Measurements from ENCODE around the gene SMARCD3.

The SMARCD3 gene

DNA sequence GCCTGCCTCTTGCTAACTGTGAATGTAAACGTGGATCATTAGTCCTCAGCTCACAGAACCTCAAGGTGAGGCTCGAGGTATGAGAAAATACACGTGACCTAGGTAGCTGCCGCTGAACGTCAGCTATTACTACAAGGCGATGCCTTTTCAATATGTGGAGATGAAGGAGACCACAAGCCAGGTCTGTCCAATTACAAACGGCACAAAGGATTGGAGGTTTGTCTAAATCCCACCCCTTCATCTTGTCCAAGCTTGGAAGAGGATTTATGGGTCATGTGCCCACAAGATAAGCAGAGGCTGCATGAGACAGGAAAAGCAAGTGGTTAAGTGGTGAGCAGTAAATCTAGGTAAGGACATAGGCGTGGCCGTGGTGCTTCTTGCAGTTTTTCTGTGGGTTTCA lies 41.6 kb downstream of the SMARCD3 start:
- no peak for DNase-seq

DNA sequence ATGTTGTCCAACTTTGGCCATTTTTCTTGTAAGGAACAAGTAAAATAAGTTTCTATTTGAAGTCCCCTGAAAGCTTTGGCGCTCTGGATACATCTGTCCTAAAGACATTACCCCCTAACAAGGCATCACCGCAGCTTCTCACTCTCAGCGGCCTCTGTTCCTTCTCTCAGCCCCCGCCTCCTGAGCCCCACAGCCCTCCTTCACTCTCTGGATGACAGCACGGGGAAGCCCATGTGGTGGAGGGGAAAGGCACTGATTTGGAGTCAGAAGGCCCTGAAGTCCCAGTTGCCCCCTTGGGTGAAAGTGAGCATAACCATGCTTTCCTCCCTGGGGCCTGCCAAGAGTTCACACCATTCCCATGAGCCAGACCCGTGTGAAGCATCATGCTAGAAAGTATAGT lies 42.8 kb downstream of the SMARCD3 start:
- DNase-seq, result no peak

DNA sequence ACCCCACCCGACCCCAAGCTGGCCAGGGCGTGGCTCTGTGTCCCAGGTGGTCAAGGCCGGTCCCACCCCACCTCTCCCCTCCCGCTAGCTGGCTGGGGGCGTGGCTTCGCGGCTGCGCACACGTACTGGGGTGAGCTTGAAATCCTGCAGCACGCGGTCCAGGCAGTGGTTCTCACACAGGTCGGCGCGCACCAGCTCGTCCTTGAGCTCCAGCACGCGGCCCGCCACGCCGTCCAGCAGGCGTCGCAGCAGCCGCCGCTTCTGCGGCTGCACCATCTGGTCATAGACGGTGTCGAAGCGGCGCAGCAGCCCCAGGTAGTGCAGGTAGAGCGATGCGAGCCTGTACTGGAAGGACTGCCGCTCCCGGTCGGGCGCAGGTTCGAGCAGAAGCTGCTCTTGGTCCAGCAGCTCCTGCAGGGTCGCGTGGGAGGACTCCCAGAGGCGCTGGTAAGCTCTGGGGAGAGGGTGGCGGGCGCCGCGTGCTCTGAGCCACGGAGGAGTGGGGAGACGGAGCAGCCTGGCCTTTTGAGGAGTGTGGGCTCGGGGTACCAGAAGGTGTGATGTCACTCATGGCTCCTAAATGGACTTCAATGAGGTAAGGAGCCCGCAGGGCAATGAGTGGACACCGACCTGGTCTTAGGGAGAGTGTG lies 44.0 kb downstream of the SMARCD3 start:
- no peak for DNase-seq

DNA sequence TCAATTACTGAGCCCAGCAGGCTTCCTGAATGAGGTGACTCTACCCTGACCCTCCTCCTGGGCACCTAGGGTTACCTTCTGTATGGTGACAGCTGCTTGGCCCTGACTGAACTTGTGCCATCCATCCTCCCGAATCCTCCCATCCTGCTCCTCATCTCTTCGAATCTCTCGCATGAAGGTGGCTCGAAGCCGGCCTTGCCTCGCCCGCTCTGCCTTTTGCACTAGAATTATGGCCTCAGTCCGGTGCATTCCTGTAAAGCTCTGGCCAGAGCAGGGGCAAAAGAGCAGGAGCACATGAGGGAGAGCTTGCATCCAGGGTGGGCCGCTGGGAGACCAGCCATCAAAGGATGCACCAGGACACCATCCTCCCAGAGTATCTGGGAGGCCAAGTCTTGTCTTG lies 45.7 kb downstream of the SMARCD3 start:
- DNase-seq, result no peak

DNA sequence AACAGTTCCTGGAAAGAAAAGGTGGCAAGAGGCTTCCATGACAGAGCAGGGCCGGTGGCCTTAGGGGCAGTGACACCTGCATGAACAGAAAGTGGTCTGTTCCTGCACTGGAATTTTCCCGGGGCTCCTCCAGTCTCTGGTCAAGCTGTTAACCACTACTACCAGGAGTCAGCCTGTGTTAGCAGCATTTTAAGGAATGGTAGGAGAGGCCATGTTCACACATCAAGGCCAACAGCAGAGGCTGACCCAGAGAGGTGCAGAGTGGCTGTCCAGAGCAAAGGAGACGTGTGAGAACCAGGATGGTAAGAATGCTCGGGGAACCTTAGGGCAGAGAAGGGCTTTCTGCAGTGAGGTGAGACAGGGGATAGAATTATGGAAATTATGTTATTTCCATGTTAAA lies 46.7 kb downstream of the SMARCD3 start:
- DNase-seq, result no peak

DNA sequence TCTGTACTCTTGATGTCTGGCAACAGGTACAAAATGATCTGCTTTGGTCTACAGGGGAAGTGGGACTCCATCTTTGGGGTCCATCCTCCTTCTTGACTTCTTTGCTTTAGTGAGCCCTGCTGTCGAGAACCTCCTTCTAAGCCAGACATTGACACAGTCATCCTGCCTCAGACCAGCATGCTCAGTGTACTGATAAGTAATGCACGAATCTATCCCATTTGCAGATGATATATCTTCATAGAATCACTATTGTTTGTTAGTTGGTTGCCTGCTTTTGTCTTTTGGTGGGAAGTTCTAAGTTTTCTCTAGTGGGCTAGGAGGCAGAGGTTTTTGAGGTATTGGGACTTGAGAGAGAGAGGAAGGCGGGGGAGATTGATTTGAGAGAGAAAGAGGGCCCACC lies 47.1 kb downstream of the SMARCD3 start:
- no peak for DNase-seq

DNA sequence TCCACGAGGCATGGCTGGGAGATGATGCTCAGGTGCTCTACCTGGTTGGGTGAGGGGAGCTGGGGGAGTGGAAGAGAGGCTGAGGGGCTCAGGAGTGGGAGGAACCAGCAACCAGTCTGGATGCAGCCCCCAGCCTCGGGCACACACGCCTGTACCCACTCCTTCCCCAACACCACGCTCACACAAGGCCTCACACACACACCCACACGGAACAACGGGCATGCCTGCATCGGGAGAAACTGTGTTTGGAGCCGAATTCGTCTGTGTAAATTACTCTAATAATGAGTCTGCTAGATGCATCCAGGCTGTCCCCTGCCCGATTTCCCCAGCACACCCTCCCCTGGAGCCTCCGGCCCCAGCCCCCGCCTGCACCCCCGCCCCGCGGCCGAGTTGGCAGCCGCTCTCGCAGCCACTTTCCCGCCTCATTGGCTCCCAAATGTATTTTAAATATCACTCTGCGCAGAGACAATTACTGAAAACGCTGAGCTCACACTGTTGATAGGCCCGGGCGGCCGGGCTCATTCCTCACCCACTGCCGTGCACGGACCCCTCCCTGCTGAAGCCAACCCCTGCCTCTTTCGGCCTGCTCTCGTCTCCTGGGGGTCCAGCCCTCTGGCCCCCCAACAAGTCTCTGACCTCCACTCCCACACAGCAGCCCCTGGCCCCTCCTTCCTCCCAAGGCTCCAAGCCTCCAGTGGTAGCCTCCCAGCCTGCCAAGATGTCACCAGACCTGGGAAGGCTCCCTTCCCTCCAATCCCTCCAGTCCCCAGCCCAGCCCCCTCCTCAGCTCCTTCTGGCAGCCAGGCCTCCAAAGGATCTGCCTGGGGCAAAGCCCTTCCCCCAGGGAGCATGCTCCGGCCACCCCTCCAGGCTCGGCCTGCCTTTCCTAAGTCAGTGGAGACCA lies 49.3 kb downstream of the SMARCD3 start:
- DNase-seq, result no peak

DNA sequence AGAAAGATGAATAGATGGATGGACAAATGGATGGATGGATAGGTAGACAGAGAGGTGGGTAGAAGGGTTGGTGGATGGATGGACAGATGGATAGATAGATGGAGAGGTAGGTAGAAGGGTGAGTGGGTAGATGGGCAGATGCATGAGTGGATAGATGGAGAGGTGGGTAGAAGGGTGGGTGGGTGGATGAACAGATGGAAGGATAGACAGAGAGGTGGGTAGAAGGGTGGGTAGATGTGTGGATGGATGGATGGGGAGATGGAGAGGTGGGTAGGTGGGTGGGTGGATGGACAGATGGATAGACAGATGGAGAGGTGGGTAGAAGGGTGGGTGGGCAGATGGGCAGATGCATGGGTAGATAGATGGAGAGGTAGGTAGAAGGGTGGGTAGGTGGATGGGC lies 50.6 kb downstream of the SMARCD3 start:
- DNase-seq, result no peak

DNA sequence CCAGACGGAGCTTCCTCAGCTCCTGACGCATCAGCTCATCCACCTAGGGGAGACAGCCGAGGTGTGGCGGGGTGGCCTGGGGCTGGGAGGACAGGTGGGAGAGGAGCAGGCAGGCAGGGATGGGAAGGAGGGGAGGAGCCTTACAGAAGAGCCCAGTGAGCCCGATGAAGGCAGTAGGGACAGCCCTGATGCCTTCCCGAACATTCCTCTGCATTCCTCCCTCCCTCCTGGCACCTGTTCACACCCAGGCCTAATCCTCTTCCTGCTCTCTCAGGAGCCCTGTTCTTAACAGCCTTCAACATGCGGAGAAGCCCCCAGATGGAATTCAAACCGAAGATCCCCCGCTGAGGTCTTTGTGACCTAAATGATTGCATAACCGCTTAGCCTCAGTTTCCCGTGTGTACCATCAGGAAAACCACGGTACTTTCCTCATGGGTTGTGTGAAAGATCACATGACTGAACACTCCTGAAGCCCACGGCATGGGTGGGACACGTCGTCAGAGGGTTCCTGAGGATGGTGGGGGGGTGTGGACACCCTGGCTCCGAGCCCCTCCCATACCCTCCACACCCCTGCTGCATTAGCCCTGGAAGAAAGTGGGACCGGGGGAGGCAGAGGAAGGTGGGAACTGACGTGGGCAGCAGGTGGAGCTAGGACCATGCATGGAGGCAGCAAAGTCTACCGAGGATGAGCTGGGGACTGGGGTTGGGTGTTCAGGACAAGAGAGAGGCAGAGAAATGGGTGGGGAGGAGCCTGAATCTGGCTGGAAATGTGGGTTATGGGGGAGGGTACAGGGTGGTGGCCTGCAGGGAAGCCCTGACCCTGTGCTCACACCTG lies 52.7 kb downstream of the SMARCD3 start:
- DNase-seq, result no peak

DNA sequence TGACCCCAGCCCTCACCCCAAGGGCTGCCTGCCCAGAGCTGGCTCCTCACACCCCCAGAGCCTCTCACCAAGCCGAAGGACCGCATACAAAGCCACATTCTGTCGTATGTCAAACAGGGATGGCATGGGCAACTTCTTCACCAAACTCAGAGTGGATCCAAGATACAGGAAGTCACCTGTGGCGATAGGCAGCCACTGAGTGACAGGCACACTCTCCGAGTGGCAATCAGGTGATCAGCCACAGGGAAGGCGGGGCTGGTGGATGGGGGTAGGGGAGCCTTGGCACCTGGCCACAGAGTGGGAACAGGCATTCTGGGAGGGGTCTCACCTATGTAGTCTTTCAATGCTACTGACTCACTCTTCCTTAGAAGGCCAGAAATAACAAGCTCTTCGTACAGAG lies 54.3 kb downstream of the SMARCD3 start:
- DNase-seq, result no peak

DNA sequence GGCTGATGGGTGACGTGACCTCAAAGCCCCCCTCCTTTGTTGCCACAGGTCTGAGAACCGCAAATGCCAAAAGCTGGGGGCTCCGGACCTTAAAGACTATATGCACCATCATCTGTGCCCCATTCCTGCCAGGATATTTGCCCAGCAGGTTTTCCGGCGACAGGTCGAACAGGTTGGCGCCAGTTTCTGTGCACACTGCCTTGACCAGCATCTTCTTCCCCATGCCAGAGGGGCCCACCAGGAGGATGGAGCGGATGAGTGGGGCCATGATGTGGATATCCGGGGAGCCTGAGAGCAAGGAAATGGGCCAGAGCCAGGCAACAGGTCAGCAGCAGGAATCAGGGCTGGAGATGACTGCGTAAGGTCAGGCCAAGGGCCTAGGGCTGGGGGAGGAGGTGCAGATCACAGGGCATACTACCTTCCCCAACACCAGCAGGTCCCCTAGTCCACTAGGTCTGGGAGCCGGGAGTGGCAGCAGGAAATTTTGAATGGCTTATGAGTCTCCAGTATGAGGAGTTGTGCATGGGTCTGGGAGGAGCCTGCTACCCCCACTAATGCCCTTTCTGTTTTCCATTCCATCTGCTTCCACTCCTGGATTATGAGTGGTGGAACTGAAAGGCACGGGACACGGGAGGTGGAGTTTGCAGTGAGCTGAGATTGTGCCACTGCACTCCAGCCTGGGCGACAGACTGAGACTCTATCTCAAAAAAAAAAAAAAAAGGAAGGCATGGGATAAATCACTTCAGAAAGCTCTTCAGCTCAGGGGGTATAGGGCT lies 55.1 kb downstream of the SMARCD3 start:
- no peak for DNase-seq

DNA sequence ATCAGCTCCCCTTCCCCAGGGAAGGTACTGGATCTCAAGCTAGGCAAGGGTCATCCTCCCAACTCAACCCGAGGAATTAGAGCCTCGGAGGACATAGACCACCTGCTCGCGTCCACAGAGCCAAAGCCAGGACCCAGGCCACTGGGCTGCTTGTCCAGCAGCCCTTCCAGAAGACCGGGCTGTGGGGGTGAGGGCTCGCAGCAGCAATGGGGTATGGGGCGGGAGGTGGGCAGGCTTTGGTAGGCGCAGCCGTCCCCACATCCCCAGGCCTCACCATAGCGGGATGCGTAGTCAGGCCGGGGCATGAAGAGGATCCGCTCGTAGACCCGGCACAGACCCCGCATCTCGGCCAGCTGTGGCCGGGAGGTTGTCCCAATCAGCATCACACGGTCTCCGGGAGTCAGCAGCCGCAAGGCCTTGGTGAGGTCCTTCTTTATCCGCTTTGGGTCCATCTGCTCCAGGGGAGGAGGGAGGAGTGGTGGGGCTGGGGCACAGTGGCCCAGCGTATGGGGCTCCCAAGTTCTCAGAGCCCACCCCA lies 56.4 kb downstream of the SMARCD3 start:
- DNase-seq, result no peak

DNA sequence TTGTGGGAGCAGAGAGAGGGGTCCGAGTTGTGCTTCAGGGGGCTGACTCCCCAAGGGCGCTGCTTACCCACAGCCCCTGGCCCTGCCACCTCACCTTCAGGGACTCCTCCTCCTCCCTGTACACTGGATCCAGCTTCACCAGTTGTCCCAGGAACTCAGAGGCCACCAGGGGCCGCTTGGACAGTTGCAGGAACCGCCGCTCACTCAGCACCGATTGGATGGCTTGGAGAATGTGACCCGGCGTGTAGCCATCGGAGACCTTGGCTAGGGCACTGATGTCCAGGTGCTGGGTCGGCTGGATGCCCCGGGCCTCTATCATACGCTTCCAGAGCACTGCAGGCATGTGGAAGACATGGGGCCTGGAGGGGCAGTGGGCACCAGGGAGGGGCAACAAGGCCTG lies 57.0 kb downstream of the SMARCD3 start:
- no peak for DNase-seq

DNA sequence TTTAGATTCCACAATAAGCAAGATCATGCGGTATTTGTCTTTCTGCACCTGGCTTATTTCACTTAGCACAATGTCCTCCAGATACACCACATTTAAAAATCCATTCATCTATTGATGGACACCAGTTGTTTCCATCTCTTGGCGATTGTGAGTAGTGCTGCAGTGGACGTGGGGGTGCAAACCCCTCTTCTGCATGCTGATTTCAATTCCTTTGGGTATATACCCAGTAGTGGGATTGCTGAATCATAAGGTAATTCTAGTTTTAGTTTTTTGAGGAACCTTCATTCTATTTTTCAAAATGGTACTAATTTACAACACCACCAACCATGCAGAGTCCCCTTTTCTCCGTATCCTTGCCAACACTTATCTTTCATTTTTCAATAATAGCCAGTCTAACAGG lies 59.5 kb downstream of the SMARCD3 start:
- no peak for DNase-seq
